ENCODE results near the gene TMEM125.

- TF ChIP-seq GATA2 (IDR thresholded peaks at IDR 0.05; ENCODE audit: low read depth, low read length): no peak
- TF ChIP-seq GATA3 (IDR thresholded peaks at IDR 0.05; ENCODE audit: low read depth, low read length): no peak
Observed at GRCh38 chr1:43288785-43289706, 19.3 kb downstream of the TMEM125 start.
